ENCODE data around the gene SMIM38.

The SMIM38 gene

GRCh38 chr11:69180726-69181125 lies 25.0 kb downstream of the SMIM38 start:
- Histone ChIP-seq H3K4me3 (ENCODE audit: low read depth, low read length) (no peak overlapping the region), H3K27me3 (no peaks in the 10 kb centered on the region), H3K36me3 (no peaks in the 10 kb centered on the region), H3K4me1 (peaks cover 15% of the 10 kb centered on the region), H3K9me3 (no peaks in the 10 kb centered on the region; the same call in 1 of the 2 replicates)
- no peak for TF ChIP-seq CTCF (IDR thresholded peaks at IDR 0.05; ENCODE audit: low read depth, low read length)
- no peak for DNase-seq

- Histone ChIP-seq H3K9me3 (no peaks in the 10 kb centered on the region), H3K27me3 (no peaks in the 10 kb centered on the region), H3K4me3 (ENCODE audit: low read depth, low read length) (no peak overlapping the region), H3K36me3 (no peaks in the 10 kb centered on the region), H3K4me1 (peaks cover 41% of the 10 kb centered on the region)
- no peak for DNase-seq
- no peak for TF ChIP-seq CTCF (IDR thresholded peaks at IDR 0.05; ENCODE audit: low read depth, low read length)
Measured at GRCh38 chr11:69183613-69184012, 27.9 kb downstream of the SMIM38 start.

GRCh38 chr11:69186316-69187260 lies 30.9 kb downstream of the SMIM38 start:
- Histone ChIP-seq H3K4me3 (ENCODE audit: low read depth, low read length) (no peak overlapping the region), H3K36me3 (no peaks in the 10 kb centered on the region), H3K27me3 (no peaks in the 10 kb centered on the region), H3K9me3 (no peaks in the 10 kb centered on the region), H3K4me1 (peaks cover 38% of the 10 kb centered on the region)
- DNase-seq: peak; percentile 93
- no peak for TF ChIP-seq CTCF (IDR thresholded peaks at IDR 0.05; ENCODE audit: low read depth, low read length)

GRCh38 chr11:69187540-69188065 lies 31.9 kb downstream of the SMIM38 start:
- no peaks in the 10 kb centered on the region for H3K27me3 ChIP-seq
- no peaks in the 10 kb centered on the region for H3K9me3 ChIP-seq
- peaks cover 47% of the 10 kb centered on the region for H3K4me1 ChIP-seq
- H3K4me3 ChIP-seq (ENCODE audit: low read depth, low read length): no peak overlapping the region
- no peak for TF ChIP-seq CTCF (IDR thresholded peaks at IDR 0.05; ENCODE audit: low read depth, low read length)
- DNase-seq: peak; percentile 68
- H3K36me3 ChIP-seq: no peaks in the 10 kb centered on the region

- Histone ChIP-seq H3K4me1 (peaks cover 51% of the 10 kb centered on the region), H3K9me3 (no peaks in the 10 kb centered on the region), H3K36me3 (no peaks in the 10 kb centered on the region), H3K4me3 (ENCODE audit: low read depth, low read length) (no peak overlapping the region), H3K27me3 (no peaks in the 10 kb centered on the region)
- no peak for TF ChIP-seq CTCF (IDR thresholded peaks at IDR 0.05; ENCODE audit: low read depth, low read length)
- no peak for DNase-seq
Measured at GRCh38 chr11:69189059-69189458, 33.3 kb downstream of the SMIM38 start.
